ENCODE measurements around the gene TRHDE.

DNA sequence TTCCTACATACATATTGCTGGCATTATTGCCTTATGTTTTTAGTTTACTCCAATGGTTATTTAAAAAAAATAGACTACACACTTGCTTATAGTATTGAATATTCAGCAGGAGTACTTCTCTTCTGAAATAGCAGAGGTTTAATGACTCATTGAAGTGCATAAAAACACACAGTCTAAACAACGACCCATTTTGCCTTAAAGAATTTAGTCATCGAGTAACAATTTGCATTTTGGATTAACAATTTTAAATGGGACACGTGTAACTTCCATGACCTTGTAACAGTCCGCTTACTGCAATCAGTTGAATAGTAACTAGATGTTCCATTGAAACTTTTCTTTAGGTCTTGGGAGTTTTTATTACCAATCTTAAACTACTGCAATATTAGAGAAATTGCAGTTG lies 9.0 kb downstream of the TRHDE start:
- TF ChIP-seq, protein P1, sequence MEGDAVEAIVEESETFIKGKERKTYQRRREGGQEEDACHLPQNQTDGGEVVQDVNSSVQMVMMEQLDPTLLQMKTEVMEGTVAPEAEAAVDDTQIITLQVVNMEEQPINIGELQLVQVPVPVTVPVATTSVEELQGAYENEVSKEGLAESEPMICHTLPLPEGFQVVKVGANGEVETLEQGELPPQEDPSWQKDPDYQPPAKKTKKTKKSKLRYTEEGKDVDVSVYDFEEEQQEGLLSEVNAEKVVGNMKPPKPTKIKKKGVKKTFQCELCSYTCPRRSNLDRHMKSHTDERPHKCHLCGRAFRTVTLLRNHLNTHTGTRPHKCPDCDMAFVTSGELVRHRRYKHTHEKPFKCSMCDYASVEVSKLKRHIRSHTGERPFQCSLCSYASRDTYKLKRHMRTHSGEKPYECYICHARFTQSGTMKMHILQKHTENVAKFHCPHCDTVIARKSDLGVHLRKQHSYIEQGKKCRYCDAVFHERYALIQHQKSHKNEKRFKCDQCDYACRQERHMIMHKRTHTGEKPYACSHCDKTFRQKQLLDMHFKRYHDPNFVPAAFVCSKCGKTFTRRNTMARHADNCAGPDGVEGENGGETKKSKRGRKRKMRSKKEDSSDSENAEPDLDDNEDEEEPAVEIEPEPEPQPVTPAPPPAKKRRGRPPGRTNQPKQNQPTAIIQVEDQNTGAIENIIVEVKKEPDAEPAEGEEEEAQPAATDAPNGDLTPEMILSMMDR (IDR thresholded peaks at IDR 0.05; ENCODE audit: insufficient read depth, low read length, poor library complexity, severe bottlenecking) = no peak
- no peak for TF ChIP-seq EZH2phosphoT487 (conservative IDR thresholded peaks at IDR 0.05; ENCODE audit: low read length)

Data from SU-DHL-6 (cell line).